ENCODE results near the gene GALNT18. TPM values are rescaled to one million over a fixed set of nuclear protein-coding genes. Genes with fewer than 3 reads are reported as not detected.

GALNT18 gene
- total RNA-seq (2012; rRNA removed): 9.4 and 11.3 TPM in 2 replicates
- polyA plus RNA-seq (2012; rRNA removed): 9.2 and 9.5 TPM in 2 replicates
- polyA plus RNA-seq (2012; cell fraction: cytosol; rRNA removed): 7.9 and 10.2 TPM in 2 replicates
- 4.2 and 5.8 TPM in 2 replicates for polyA plus RNA-seq (2012; cell fraction: nucleus; rRNA removed; ENCODE audit: low replicate concordance)
- Bru-seq, nascent RNA: percentile 58 among the genes with signal in this experiment
- BruChase-seq, experiment 1, labeled RNA remaining after a 6-hour chase: percentile 41 among the genes with signal in this experiment
- percentile 59 among the genes with signal in this experiment for BruChase-seq, experiment 2, labeled RNA remaining after a 2-hour chase
- long read RNA-seq, transcript GALNT18-201 (11 exons, 2,504 nt): major isoform, 57 of 70 reads
- long read RNA-seq, partial matches to known transcripts: 3 of 70 reads
- long read RNA-seq, other reads (novel, unspliced or antisense): 10 of 70 reads

- H2BK5ac ChIP-seq (ENCODE audit: low read depth, low read length, poor library complexity, severe bottlenecking): no peak within 1 kb of the TSS
- DNase-seq (peak; percentile 90), ATAC-seq (ENCODE audit: low read depth) (peak; percentile 99)
- H3K14ac ChIP-seq (replicated peaks; ENCODE audit: low read depth, low read length): no peak within 1 kb of the TSS
- H2AK5ac ChIP-seq (ENCODE audit: low read depth, low read length): no peak within 1 kb of the TSS
- H3K4ac ChIP-seq (ENCODE audit: low read depth, low read length): no peak within 1 kb of the TSS
- intact Hi-C loops (cut with micrococcal nuclease) (loop anchor here (5.0 to 10.0 kb wide), 2 partner anchors 217 to 584 kb away; no protein-coding TSS in a partner anchor), dilution Hi-C loops (cut with HindIII; ENCODE audit: low sequenced_read_pairs, unreplicated experiment) (no loop called here), in situ Hi-C loops (cut with MboI; ENCODE audit: low sequenced_read_pairs) (no loop called here)
- H3K4me1 ChIP-seq (ENCODE audit: control insufficient read depth, insufficient read depth, low read length): peaks cover 4% of the 10 kb centered on the region
- H3K9me1 ChIP-seq (ENCODE audit: insufficient read depth, low read length): 0 out of 2 replicates have a peak, but pooled peaks cover 3% of the 10 kb centered on the region
- no peak within 1 kb of the TSS for H4K91ac ChIP-seq (ENCODE audit: insufficient read depth, low read depth, low read length)
- CTCF ChIA-PET: interaction anchor here (0.5 kb wide), 1 partner anchor 549 kb away, joined by 3 read pairs; no protein-coding TSS in a partner anchor
- peak within 1 kb of the TSS; percentile 86 for H3K4me2 ChIP-seq (ENCODE audit: low read depth, low read length)
- H3K18ac ChIP-seq (ENCODE audit: low read depth, low read length): no peak within 1 kb of the TSS
- H3K9ac ChIP-seq (ENCODE audit: low read depth, low read length): peak within 1 kb of the TSS; percentile 36; the same call in 1 of the 2 replicates
- no peak within 1 kb of the TSS for H2BK20ac ChIP-seq (ENCODE audit: low read depth, low read length)
- no peaks in the 10 kb centered on the region for H3K9me3 ChIP-seq (ENCODE audit: control insufficient read depth, insufficient read depth, low read length)
- H2BK120ac ChIP-seq (ENCODE audit: low read depth, low read length): no peak within 1 kb of the TSS; the same call in 1 of the 2 replicates
- H3K23ac ChIP-seq (ENCODE audit: low read depth, low read length): 0 out of 2 replicates have a peak within 1 kb of the TSS, but pooled peaks have one; percentile 31
- H2AFZ ChIP-seq (replicated peaks; ENCODE audit: low read length, poor library complexity): peak within 1 kb of the TSS; percentile 91
- no TSS peak for BruUV-seq (replicated peaks)
- no peaks in the 10 kb centered on the region; the same call in 1 of the 2 replicates for H4K20me1 ChIP-seq (ENCODE audit: insufficient read depth, low read length)
- H4K5ac ChIP-seq (ENCODE audit: low read depth, low read length): no peak within 1 kb of the TSS
- no peak within 1 kb of the TSS for H4K8ac ChIP-seq (ENCODE audit: low read depth in 2 of 2, low read length in 2 of 2)
- no peaks in the 10 kb centered on the region for H3K36me3 ChIP-seq (ENCODE audit: control insufficient read depth, insufficient read depth, low read length)
- POLR2A ChIA-PET (ENCODE audit: unreplicated experiment): interaction anchor here (0.6 kb wide), 1 partner anchor 24 kb away, joined by 3 read pairs; no protein-coding TSS in a partner anchor
- peak within 1 kb of the TSS; percentile 48 for H3K4me3 ChIP-seq (ENCODE audit: insufficient read depth, low read depth, low read length)
- no peak within 1 kb of the TSS; the same call in 1 of the 2 replicates for H3K27ac ChIP-seq (ENCODE audit: insufficient read depth, low read length)
- no peak within 1 kb of the TSS for H3K56ac ChIP-seq (ENCODE audit: extremely low read depth, insufficient read depth, low read length)
- peaks cover 21% of the 10 kb centered on the region for H3K27me3 ChIP-seq (ENCODE audit: control insufficient read depth, insufficient read depth, low read length)
- H2BK15ac ChIP-seq (ENCODE audit: low read depth, low read length): no peak within 1 kb of the TSS
- H3K79me1 ChIP-seq (ENCODE audit: low read depth in 1 of 2, low read length in 2 of 2): no peaks in the 10 kb centered on the region
- H2AK9ac ChIP-seq (replicated peaks; ENCODE audit: low read depth, low read length, poor library complexity): peak within 1 kb of the TSS; percentile 81
- WGBS, 2 experiments (ENCODE audit: extremely low coverage in 2 of 2, insufficient read length in 1 of 2): 0% methylated on average over 10 of the region's 71 CpGs; no CpG with 5 or more reads in 1 of the 2 experiments
- no peak for TF ChIP-seq ELK1 (IDR thresholded peaks at IDR 0.05; ENCODE audit: borderline replicate concordance, low read depth, low read length)
- no peak for TF ChIP-seq FOS (IDR thresholded peaks at IDR 0.05; ENCODE audit: low read depth, low read length)
- TF ChIP-seq USF2 (IDR thresholded peaks at IDR 0.05; ENCODE audit: low read depth, low read length): no peak
- no peak for TF ChIP-seq NFE2L2 (IDR thresholded peaks at IDR 0.05; ENCODE audit: low read depth, low read length)
- TF ChIP-seq BHLHE40 (IDR thresholded peaks at IDR 0.05; ENCODE audit: low read depth, low read length): no peak
- no peak for TF ChIP-seq MAFK (IDR thresholded peaks at IDR 0.05; ENCODE audit: low read depth, low read length)
- peak; percentile 81 for TF ChIP-seq POLR2A (IDR thresholded peaks at IDR 0.05; ENCODE audit: low read depth, low read length)
- peak; percentile 50 for TF ChIP-seq CTCF (conservative IDR thresholded peaks at IDR 0.05; ENCODE audit: low read depth, low read length)
- TF ChIP-seq SMC3 (IDR thresholded peaks at IDR 0.05; ENCODE audit: low read depth, low read length): no peak
- TF ChIP-seq CEBPB (IDR thresholded peaks at IDR 0.05; ENCODE audit: low read depth, low read length): no peak
- TF ChIP-seq RFX5 (IDR thresholded peaks at IDR 0.05; ENCODE audit: low read depth, low read length): no peak
- peak; percentile 36; the same call in 1 of the 2 replicates for TF ChIP-seq MXI1 (IDR thresholded peaks at IDR 0.05; ENCODE audit: borderline replicate concordance, low read depth, low read length)
These were observed at the start of gene GALNT18 for GRCh38 chr11:11621573-11622339. GALNT18 (minus strand) TSS chr11:11622005.

Data from IMR-90 (cell line).